Measurements from ENCODE around the gene UQCRC2.
"Not testable (repeated sequence)": the region's sequence is repeated elsewhere in the genome, so short reads cannot be mapped to it uniquely, and the experiment has no call there.

Gene UQCRC2

DNA sequence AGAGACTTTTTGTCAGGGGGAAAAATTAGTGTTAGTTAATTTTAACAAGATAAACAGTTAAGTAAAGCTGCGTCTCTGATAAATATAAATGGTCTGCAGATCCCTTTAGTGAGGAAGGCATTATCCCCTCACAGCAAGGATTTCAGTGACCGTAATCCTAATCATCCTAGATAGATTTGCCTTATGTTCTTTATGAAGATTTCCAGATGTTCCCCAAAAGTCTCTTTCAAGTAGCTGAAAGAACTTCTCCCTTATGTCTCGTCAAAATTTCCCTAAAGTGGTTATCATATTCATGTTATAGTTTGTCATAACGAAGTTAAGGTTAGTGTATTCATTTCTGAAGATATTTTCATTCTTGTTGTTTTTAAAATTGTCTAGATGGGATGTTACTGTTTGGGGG lies 60.3 kb downstream of the UQCRC2 start:
- DNase-seq: no peak

DNA sequence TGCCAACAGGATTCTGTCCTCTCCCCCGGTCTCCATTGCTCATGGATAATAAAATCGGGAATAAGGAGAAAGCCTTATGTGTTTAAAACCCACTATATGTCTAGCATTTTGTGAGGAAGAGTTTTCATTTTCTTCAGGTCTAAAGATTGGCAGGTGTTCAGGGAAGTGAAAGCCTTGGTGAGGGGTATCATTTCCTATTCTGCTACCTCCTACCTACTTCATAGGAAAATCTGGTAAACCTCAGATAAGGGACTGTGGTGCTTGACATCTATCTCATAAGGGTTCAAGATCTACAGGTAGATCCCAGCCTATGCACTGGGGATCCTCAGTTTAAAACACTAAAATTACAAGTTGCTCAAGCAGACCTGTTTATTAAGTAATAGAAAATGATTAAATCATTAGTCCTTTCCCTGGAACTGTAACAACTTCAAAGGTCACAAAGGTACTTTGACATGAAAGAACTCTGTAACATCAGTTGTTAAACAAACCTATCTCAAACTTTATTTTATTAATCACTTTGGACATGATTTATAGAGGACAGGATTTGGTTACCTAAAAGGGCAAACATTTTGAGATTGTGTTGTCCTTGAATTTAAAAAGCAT lies 61.2 kb downstream of the UQCRC2 start:
- no peak for DNase-seq

DNA sequence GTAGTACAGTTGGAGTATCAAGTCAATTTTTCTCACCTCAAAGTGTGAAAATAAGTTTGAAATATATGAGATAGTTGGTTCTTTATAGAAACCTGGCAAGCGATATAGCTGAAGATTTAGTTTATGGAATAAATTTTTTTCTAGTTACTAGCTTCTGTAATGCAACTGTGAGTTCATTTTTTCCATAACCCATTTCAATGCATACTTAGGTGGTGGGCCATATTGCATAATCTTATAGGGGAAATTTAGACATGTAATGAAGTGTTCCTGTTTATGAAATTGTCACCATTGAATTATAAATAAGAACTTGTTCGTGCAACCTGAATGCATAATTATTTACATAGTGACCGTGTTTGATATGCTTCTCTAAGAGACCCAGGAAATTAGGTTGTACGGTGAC lies 63.8 kb downstream of the UQCRC2 start:
- no peak for DNase-seq

DNA sequence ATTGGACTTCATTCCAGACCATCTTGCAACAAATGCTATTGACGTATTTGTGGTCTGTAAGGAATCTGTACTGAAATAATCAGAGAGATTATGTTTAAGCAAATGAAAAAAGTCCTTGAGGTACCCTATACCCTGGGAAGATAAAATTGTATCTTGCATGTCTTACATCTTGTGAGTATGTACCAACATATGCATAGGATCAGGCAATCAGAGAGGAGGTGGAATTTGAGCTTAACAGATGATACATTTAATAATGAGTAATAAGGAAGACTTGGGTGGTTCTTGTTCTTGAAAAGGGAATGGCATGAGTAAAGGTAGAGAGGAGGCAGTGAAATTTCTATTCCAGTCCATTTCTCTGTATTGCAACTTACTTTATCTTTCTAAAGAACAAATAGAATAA lies 65.4 kb downstream of the UQCRC2 start:
- no peak for DNase-seq

DNA sequence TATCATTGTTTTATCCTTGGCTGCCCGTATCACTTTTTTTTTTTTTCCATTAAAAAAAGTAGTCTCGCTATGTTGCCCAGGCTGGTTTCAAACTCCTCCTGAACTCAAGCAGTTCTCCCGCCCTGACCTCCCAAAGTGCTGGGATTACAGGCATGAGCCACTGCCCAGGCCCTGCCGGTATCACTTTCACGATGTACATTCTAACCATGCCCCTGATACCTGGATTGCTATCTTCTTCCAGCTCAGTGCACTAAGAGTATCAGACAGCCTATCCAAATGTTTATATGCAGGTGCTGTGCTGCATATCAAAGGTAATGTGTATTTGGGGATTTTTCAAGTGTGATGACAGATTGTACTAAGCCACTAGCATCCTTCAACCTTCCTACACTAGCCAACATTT lies 69.0 kb downstream of the UQCRC2 start:
- DNase-seq: no peak

DNA sequence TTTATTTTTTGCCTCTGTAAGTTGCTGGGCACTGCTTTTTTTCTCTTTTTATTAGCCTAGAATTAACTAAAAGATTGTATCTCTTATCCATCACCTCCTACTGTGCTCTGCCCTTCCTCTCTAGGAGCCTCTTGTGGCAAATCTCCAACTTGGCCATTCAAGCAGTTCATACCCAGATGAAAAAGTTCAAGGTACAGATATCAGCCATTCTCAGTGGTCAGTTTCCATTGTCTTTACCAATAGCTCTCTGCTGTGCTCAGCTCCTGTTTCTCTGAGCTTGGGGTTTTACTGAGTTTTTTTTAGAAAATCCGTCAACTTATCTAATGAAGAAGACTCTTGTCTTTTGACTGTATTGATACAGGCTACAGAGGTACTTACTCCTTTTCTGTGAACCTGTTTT lies 70.3 kb downstream of the UQCRC2 start:
- no peak for DNase-seq

DNA sequence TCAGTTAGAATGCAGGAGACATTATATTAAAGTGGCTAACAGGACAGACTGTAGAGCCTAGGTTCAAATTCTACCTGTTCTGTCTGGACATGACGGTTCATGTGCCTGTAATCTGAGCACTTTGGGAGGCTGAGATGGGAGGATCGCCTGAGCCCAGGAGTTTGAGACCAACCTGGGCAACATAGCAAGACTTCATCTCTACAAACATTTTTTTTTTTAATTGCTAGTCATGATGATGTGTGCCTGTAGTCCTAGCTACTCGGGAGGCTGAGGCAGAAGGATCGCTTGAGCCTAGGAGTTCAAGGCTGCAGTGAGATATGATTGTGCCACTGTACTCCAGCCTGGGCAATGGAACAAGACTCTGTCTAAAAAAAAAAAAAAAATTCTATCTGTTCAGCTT lies 71.6 kb downstream of the UQCRC2 start:
- DNase-seq: not testable (repeated sequence)

DNA sequence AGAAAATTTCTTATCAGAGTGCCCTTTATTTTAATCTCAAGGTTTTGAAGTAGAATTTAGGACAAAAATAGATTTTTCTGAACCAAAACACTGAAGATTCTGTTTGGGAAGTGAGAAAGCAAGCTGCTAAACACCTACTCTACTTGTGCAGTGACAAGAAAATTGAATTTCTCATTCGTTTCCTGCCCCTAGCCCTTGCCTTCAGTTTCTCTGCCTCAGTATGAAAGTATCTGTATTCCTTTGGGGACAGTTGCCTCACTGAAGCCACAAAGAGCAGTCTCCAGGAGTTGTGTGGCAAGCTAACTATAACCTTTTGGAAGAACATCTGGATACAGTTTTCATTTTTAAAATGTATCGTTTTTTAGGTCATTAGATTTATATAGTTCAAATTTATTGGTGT lies 74.5 kb downstream of the UQCRC2 start:
- no peak for DNase-seq

DNA sequence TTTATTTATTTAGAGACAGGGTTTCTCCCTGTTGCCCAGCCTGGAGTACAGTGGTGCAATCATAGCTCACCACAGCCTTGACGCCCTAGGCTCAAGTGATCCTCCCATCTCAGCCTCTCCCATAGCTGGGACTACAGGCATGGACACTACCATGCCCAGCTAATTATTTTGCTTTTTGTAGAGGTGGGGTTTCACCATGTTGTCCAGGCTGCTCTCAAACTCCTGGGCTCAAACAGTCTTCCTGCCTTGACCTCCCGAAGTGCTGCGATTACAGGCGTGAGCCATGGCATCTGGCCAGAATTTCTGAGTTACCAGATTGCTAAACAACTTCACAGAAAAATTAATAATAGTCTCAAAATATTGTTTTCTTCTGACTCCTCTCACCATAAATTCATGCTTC lies 76.5 kb downstream of the UQCRC2 start:
- no peak for DNase-seq

DNA sequence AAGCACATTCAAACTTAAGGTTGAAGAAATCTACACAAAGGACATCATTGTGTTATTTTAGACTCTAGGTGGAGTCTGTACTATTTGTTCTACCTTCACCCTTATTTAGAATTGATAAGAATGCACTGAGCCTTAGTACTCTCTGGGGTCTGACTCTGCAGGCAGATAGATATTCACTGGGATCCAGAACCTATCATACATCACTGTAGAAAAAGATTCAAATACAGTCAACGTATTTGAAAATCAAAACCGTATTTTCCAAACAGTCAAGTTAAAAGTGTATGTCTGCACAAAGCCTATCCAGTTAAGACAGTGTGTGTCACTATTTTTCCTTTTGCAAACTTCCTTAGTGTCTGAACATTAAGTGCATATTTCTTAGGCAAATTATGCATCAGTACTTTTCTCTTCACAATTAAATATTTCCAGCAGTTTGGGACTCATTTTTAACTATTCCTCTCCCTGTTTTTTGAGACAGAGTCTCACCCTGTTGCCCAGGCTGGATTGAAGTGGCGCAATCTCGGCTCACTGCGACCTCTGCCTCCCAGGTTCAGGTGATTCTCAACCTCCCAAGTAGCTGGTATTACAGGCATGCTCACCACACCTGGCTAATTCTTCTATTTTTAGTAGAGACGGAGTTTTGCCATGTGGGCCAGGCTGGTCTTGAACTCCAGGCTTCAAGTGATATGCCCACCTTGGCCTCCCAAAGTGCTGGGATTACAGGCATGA lies 77.1 kb downstream of the UQCRC2 start:
- no peak for DNase-seq

DNA sequence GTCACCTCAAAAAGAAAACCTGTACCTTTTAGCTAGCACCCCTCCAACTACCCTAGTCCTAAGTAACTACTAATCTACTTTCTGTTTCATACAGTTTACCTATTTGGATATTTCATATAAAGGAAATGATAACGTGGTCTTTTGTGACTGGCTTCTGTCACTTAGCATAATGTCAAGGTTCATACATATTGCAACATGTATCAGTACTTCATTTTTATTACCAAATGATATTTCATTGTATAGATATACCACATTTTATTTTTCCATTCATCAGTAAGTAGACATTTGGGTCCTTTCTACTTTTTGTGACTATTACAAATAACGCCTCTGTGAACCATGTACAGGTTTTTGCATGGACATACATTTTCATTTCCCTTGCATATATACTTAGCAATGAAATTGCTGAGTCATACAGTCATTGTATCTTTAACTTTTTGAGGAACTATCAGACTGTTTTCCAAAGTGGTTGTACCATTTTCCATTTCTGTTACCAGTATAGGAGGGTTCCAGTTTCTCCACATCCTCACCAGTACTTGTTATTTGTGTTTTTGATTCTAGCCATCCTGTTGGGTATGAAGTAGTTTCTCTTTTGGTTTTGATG lies 78.4 kb downstream of the UQCRC2 start:
- no peak for DNase-seq
